BLaER1 treated with 17β-estradiol and CSF1 and Interleukin-3, amounts not matched to agents 10 nM and 100 nM (cell line): Measurements from ENCODE around the gene IPO9.

Source experiments
- H3K27ac ChIP-seq, 11 experiments: shearing (Covaris generic); formaldehyde crosslinking; 2 replicates each; pipeline ENCODE4 v1.8.1; 2022
- H3K27me3 ChIP-seq, 11 experiments: shearing (Covaris generic); formaldehyde crosslinking; 2 replicates each; pipeline ENCODE4 v1.8.1; 2022
- H3K36me3 ChIP-seq, 11 experiments: shearing (Covaris generic); formaldehyde crosslinking; 2 replicates each; pipeline ENCODE4 v1.8.1; 2022
- H3K4me1 ChIP-seq, 10 experiments: shearing (Covaris generic); formaldehyde crosslinking; 2 replicates each; pipeline ENCODE4 v1.8.1; 2022
- H3K4me2 ChIP-seq, 11 experiments: shearing (Covaris generic); formaldehyde crosslinking; 2 replicates each; pipeline ENCODE4 v1.8.1; 2022
- H3K4me3 ChIP-seq, 10 experiments: shearing (Covaris generic); formaldehyde crosslinking; 2 replicates each; pipeline ENCODE4 v1.8.1; 2022
- H3K9ac ChIP-seq, 11 experiments: shearing (Covaris generic); formaldehyde crosslinking; 2 replicates each; pipeline ENCODE4 v1.8.1; 2022
- H3K9me3 ChIP-seq, 11 experiments: shearing (Covaris generic); formaldehyde crosslinking; replicated peaks in 1 of 11; 2 replicates each; pipeline ENCODE4 v1.8.1; 2022
- H4K20me1 ChIP-seq, 11 experiments: shearing (Covaris generic); formaldehyde crosslinking; 2 replicates each; pipeline ENCODE4 v1.8.1; 2022
- Cebpa-rat ChIP-seq, 11 experiments: shearing (Covaris generic); IDR thresholded peaks; 2 replicates each; pipeline ENCODE4 v1.8.1; 2022

IPO9 gene

DNA sequence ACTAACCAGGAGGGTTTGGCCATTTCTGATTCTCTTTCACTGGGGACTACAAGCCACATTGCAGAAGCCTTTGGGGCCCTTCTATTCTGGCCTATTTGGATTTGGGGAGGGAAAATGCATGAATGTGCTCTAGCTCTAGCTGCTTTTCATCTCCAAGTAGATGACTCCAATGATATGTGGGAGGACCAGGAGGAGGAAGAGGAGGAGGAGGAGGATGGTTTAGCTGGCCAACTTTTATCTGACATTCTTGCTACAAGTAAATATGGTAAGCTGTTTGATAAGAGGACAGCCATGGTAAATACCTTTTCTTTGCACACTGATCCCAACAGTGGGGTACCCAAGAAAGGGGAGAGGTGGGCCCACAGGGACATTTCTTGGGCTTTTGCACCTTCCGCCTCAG lies 45.7 kb downstream of the IPO9 start:
- Histone ChIP-seq H3K36me3 (peaks cover 70 to 96% (median 92%) of the 10 kb centered on the region in 11 experiments), H4K20me1 (peaks cover 0 to 21% (median 4%) of the 10 kb centered on the region in 11 experiments; a peak in 3 of 22 replicates), H3K4me1 (no peaks in the 10 kb centered on the region), H3K4me2 (no peak overlapping the region), H3K4me3 (no peak overlapping the region), H3K9me3 (no peaks in the 10 kb centered on the region), H3K27me3 (no peaks in the 10 kb centered on the region), H3K9ac (no peak overlapping the region), H3K27ac (no peak overlapping the region)
- no peak for TF ChIP-seq Cebpa-rat (IDR thresholded peaks at IDR 0.05)

DNA sequence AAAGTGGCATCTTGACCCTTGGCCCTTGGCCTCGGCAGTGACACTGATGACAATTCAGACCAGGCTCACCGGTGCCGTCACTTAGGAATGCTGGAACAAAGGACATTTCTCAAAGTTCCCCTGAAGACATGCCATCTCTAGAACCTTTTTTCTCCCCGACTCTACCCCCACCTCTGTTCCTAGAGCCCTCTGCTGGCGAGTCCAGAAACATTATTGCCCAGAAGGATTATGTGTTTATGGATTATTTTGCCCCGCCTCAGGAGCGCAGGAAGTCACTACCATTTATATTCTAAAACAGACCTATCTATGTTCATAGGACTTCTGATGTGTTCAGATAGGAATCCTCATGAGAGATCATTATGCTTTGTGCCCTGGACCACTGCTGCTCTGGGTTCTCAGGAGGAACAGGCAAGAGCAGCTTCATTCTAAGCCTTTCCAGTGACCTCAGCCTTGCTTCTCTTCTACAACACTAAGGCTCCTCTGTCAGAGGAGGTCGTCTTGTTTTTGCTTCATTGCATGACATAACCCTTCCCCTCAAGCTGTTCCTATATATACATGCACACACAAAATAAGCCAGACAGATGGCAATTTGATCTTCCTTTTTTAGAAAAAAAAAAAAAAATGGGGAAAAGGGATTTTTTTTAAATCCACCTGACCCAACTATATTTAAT lies 47.3 kb downstream of the IPO9 start:
- no peak overlapping the region for H3K4me2 ChIP-seq
- H3K27ac ChIP-seq = no peak overlapping the region
- no peak overlapping the region for H3K9ac ChIP-seq
- peaks cover 54 to 80% (median 75%) of the 10 kb centered on the region in 11 experiments for H3K36me3 ChIP-seq
- H3K9me3 ChIP-seq = no peaks in the 10 kb centered on the region
- peaks cover 0 to 12% (median 0%) of the 10 kb centered on the region in 10 experiments; a peak in 8 of 20 replicates for H3K4me1 ChIP-seq
- no peak overlapping the region for H3K4me3 ChIP-seq
- no peaks in the 10 kb centered on the region for H3K27me3 ChIP-seq
- peaks cover 0 to 21% (median 4%) of the 10 kb centered on the region in 11 experiments; a peak in 3 of 22 replicates for H4K20me1 ChIP-seq
- TF ChIP-seq Cebpa-rat (IDR thresholded peaks at IDR 0.05) = no peak

DNA sequence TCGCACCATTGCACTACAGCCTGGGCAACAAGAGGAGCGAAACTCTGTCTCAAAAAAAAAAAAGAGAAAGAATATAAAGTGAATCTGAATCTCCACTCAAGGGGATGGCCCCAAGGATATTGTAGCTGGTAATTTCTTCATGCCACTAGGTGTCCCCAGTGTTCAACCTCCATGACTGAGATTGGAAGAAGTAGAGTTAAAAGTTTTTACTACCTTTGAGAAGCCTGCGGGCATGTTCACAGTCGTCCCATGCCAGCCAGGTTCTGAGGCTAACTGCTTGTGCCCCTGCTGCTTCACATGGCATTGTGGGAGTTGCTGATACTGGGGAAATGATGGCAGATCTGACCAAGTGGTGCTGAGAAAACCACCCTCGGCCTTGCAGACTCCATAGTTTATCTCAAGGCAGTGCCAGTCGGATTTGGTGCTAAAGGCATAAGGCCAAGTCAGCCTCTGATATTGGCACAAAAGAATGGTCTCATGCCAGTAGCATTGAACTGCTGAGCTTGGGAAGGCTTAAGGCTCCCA lies 49.0 kb downstream of the IPO9 start:
- H3K4me1 ChIP-seq = peaks cover 1 to 28% (median 14%) of the 10 kb centered on the region in 10 experiments; a peak in 18 of 20 replicates
- H3K36me3 ChIP-seq = peaks cover 37 to 64% (median 59%) of the 10 kb centered on the region in 11 experiments
- H4K20me1 ChIP-seq = peaks cover 0 to 23% (median 5%) of the 10 kb centered on the region in 11 experiments; a peak in 7 of 22 replicates
- no peak overlapping the region for H3K4me2 ChIP-seq
- no peak overlapping the region for H3K27ac ChIP-seq
- no peak for TF ChIP-seq Cebpa-rat (IDR thresholded peaks at IDR 0.05)
- no peak overlapping the region for H3K9ac ChIP-seq
- H3K9me3 ChIP-seq = no peaks in the 10 kb centered on the region
- H3K27me3 ChIP-seq = no peaks in the 10 kb centered on the region
- no peak overlapping the region for H3K4me3 ChIP-seq

DNA sequence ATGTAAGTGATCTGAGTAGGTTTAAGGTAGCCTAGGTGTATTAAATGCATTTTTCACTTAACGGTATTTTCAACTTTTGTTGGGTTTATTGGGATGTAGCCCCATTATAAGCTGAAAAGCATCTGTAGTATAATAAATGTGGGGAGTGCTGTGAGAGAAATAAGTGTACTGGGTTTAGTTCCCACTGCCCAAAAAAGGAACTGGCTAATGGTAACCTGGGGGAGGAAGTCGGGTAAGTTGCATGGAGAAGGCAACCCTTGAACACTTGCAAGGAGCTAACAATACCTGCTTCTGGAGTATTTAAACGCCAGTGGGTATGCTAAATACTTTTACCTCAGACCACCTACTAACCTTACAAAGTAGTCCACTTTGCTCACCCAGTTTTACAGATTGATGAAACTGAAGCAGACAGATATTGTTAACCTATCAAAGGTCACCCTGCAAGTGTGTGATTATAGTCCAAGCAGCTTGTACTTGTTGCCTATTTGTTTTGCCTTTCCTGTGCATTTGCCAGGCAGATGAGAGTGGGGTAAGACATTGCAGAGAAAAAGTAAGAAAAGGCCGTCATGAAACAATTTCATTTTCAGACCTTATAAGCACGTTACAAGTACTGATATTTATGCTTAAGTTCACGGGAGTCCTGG lies 52.1 kb downstream of the IPO9 start:
- Histone ChIP-seq H3K4me3 (no peak overlapping the region), H3K4me2 (peak overlapping the region in 3 of 11 experiments; percentile 64 to 81 (median 67); a peak in 6 of 22 replicates), H3K36me3 (peaks cover 8 to 33% (median 28%) of the 10 kb centered on the region in 11 experiments; a peak in 20 of 22 replicates), H3K4me1 (peaks cover 20 to 58% (median 32%) of the 10 kb centered on the region in 10 experiments), H3K27ac (no peak overlapping the region), H4K20me1 (peaks cover 0 to 21% (median 4%) of the 10 kb centered on the region in 11 experiments; a peak in 10 of 22 replicates), H3K27me3 (no peaks in the 10 kb centered on the region), H3K9ac (no peak overlapping the region), H3K9me3 (no peaks in the 10 kb centered on the region)
- no peak for TF ChIP-seq Cebpa-rat (IDR thresholded peaks at IDR 0.05)

DNA sequence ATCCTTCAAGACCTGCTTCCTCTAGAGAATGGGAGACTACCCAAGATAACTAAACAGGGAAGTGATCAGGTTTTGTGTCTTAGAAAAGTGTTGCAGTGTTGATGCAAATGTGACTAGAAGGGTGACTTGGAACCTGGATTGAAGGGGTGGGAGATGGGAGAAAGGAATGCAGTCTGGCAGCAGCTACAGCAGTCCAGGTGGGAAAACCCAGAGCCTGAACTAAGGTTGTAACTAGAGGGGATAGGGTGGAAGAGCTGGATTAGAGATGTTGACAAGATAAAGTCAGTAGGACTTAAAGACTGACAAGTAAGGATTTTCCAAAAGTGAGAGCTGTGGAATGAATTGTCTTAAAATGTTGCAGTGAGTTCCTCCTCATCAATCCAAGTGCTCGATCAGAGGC lies 52.7 kb downstream of the IPO9 start:
- Histone ChIP-seq H3K9me3 (no peaks in the 10 kb centered on the region), H3K27ac (peak overlapping the region in 1 of 11 experiments; percentile 41; a peak in 2 of 22 replicates), H3K36me3 (peaks cover 2 to 27% (median 23%) of the 10 kb centered on the region in 11 experiments; a peak in 16 of 22 replicates), H3K4me3 (no peak overlapping the region), H3K4me1 (peaks cover 20 to 61% (median 33%) of the 10 kb centered on the region in 10 experiments), H3K9ac (no peak overlapping the region), H3K27me3 (peaks cover 0 to 6% (median 2%) of the 10 kb centered on the region in 11 experiments; a peak in 8 of 22 replicates), H4K20me1 (peaks cover 0 to 21% (median 4%) of the 10 kb centered on the region in 11 experiments; a peak in 9 of 22 replicates), H3K4me2 (peak overlapping the region in 6 of 11 experiments; percentile 31 to 81 (median 66); a peak in 10 of 22 replicates)
- no peak for TF ChIP-seq Cebpa-rat (IDR thresholded peaks at IDR 0.05)

DNA sequence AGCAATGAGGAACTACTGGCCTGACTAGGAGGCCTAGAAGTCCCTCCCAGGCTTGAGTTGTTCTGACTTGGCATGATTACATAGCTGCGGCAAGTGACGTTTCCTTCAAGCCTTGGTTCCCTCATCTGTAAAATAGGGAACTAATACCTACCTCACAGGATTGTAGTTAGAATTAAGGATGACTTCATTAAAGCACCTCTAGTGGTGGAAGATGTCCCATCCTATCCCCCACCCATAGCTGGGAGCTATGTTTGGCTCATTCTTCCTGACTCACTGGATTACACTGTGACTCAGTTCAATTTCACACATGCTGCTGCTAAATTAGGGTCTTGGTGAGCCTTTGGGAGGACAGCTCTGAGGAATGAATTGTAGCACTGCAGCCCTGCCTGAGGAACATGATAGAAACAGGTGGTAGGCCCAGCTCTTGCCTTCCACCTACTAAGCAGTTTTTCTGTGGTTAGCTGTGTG lies 53.7 kb downstream of the IPO9 start:
- Histone ChIP-seq H3K9ac (0 out of 22 replicates have a peak overlapping the region, but pooled peaks of 1 of the 11 experiments have one; percentile 7), H4K20me1 (peaks cover 0 to 18% (median 4%) of the 10 kb centered on the region in 11 experiments; a peak in 9 of 22 replicates), H3K4me2 (peak overlapping the region in 10 of 11 experiments; percentile 31 to 89 (median 69); a peak in 16 of 22 replicates), H3K4me1 (peaks cover 20 to 70% (median 40%) of the 10 kb centered on the region in 10 experiments), H3K27me3 (peaks cover 6 to 16% (median 13%) of the 10 kb centered on the region in 11 experiments), H3K4me3 (no peak overlapping the region), H3K9me3 (no peaks in the 10 kb centered on the region), H3K36me3 (peaks cover 0 to 16% (median 12%) of the 10 kb centered on the region in 11 experiments; a peak in 12 of 22 replicates), H3K27ac (peak overlapping the region in 6 of 11 experiments; percentile 14 to 41 (median 17); a peak in 7 of 22 replicates)
- no peak for TF ChIP-seq Cebpa-rat (IDR thresholded peaks at IDR 0.05)

DNA sequence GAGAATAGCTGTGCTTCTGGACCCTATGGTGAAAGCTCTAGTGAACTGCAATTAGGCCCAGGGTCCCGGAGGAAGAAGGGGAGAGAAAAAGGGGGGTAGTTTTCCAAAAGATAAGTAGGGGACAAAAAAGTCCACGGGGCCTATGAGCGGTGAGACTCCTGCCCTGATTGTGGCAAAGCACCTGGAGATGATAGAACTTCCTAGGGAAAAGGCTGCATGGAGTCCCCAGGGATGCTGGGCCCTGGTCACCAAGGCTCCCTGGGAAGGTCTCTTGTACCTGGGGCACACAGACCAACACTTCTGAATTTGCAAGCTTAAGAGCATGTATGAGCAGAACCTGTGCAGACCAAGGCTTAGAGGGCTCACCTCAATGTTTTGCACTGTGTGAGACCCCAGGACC lies 54.3 kb downstream of the IPO9 start:
- peaks cover 0 to 11% (median 8%) of the 10 kb centered on the region in 11 experiments; a peak in 11 of 22 replicates for H3K36me3 ChIP-seq
- H3K4me1 ChIP-seq = peaks cover 20 to 72% (median 40%) of the 10 kb centered on the region in 10 experiments
- peaks cover 0 to 22% (median 5%) of the 10 kb centered on the region in 11 experiments; a peak in 11 of 22 replicates for H4K20me1 ChIP-seq
- no peak for TF ChIP-seq Cebpa-rat (IDR thresholded peaks at IDR 0.05)
- H3K4me3 ChIP-seq = no peak overlapping the region
- no peaks in the 10 kb centered on the region for H3K9me3 ChIP-seq
- H3K27ac ChIP-seq = peak overlapping the region in 6 of 11 experiments; percentile 14 to 41 (median 17); a peak in 7 of 22 replicates
- peaks cover 12 to 22% (median 19%) of the 10 kb centered on the region in 11 experiments for H3K27me3 ChIP-seq
- peak overlapping the region; percentile 31 to 89 (median 66); a peak in 20 of 22 replicates for H3K4me2 ChIP-seq
- 0 out of 22 replicates have a peak overlapping the region, but pooled peaks of 1 of the 11 experiments have one; percentile 7 for H3K9ac ChIP-seq

DNA sequence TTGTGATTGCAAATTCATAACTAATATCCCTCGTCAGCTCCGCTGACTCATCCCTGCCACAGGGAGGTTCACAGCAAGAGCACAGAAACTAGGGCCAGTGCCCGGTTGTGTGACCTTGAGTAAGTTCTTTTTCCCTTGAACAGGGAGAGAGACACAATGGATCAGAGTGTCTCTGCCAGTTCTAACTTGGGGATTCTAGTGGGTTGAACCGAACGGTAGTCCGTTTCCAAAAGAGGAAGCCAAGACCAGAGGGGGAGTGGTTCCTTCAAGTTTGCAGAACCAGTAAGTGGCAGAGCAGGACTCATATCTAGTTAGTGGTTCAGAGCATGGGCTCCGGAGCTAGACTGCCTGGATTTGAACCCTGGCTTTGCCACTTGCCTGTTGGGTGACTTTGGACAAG lies 54.8 kb downstream of the IPO9 start:
- peaks cover 21 to 77% (median 43%) of the 10 kb centered on the region in 10 experiments for H3K4me1 ChIP-seq
- peaks cover 0 to 27% (median 6%) of the 10 kb centered on the region in 11 experiments; a peak in 11 of 22 replicates for H4K20me1 ChIP-seq
- peaks cover 17 to 27% (median 24%) of the 10 kb centered on the region in 11 experiments for H3K27me3 ChIP-seq
- H3K4me3 ChIP-seq = no peak overlapping the region
- H3K27ac ChIP-seq = peak overlapping the region in 2 of 11 experiments; percentile 34 to 41; a peak in 4 of 22 replicates
- H3K36me3 ChIP-seq = peaks cover 0 to 6% (median 2%) of the 10 kb centered on the region in 11 experiments; a peak in 11 of 22 replicates
- no peak overlapping the region for H3K9ac ChIP-seq
- no peaks in the 10 kb centered on the region for H3K9me3 ChIP-seq
- TF ChIP-seq Cebpa-rat (IDR thresholded peaks at IDR 0.05) = no peak
- H3K4me2 ChIP-seq = peak overlapping the region; percentile 31 to 89 (median 66)
